HuH-7.5 (cell line): ENCODE results near the gene RFNG.
A peak's percentile ranks its signal among the peaks of the same experiment; 100 is the strongest.

Source experiments
- DNase-seq: peaks from one replicate; pipeline ENCODE4 v3.0.0; 2011; ENCODE audit warnings: low spot score

Gene RFNG

GRCh38 chr17:82013772-82014321, 37.8 kb downstream of the RFNG start:
- no peak for DNase-seq

- DNase-seq, result no peak
These were observed 38.3 kb downstream of the RFNG start for GRCh38 chr17:82013341-82013740.

GRCh38 chr17:82012640-82013295, 38.8 kb downstream of the RFNG start:
- DNase-seq, result no peak

- no peak for DNase-seq
These were observed 39.4 kb downstream of the RFNG start for GRCh38 chr17:82012261-82012639.

GRCh38 chr17:82011617-82012187, 39.9 kb downstream of the RFNG start:
- DNase-seq, result no peak

- DNase-seq, result no peak
These were observed 40.8 kb downstream of the RFNG start for GRCh38 chr17:82010575-82011525.

GRCh38 chr17:82009413-82009812, 42.2 kb downstream of the RFNG start:
- no peak for DNase-seq

- no peak for DNase-seq
These were observed 42.6 kb downstream of the RFNG start for GRCh38 chr17:82008941-82009405.

- no peak for DNase-seq
These were observed 43.2 kb downstream of the RFNG start for GRCh38 chr17:82008258-82008940.

GRCh38 chr17:82007495-82008257, 43.9 kb downstream of the RFNG start:
- no peak for DNase-seq

GRCh38 chr17:82007228-82007494, 44.5 kb downstream of the RFNG start:
- DNase-seq, result no peak

GRCh38 chr17:82006468-82007227, 45.0 kb downstream of the RFNG start:
- no peak for DNase-seq

GRCh38 chr17:82005701-82006348, 45.8 kb downstream of the RFNG start:
- no peak for DNase-seq

- DNase-seq, result no peak
These were observed 46.8 kb downstream of the RFNG start for GRCh38 chr17:82004517-82005455.

- peak; percentile 45 for DNase-seq
These were observed 47.9 kb downstream of the RFNG start for GRCh38 chr17:82003411-82004381.

- no peak for DNase-seq
These were observed 50.0 kb downstream of the RFNG start for GRCh38 chr17:82001571-82002056.

- DNase-seq, result no peak
These were observed 50.6 kb downstream of the RFNG start for GRCh38 chr17:82000803-82001570.
